ENCODE results near the gene DHDDS. TPM values are rescaled to one million over a fixed set of nuclear protein-coding genes. Genes with fewer than 3 reads are reported as not detected.

DHDDS gene
- total RNA-seq, 1 donor from 2014 or later = 78.3 TPM

DNA sequence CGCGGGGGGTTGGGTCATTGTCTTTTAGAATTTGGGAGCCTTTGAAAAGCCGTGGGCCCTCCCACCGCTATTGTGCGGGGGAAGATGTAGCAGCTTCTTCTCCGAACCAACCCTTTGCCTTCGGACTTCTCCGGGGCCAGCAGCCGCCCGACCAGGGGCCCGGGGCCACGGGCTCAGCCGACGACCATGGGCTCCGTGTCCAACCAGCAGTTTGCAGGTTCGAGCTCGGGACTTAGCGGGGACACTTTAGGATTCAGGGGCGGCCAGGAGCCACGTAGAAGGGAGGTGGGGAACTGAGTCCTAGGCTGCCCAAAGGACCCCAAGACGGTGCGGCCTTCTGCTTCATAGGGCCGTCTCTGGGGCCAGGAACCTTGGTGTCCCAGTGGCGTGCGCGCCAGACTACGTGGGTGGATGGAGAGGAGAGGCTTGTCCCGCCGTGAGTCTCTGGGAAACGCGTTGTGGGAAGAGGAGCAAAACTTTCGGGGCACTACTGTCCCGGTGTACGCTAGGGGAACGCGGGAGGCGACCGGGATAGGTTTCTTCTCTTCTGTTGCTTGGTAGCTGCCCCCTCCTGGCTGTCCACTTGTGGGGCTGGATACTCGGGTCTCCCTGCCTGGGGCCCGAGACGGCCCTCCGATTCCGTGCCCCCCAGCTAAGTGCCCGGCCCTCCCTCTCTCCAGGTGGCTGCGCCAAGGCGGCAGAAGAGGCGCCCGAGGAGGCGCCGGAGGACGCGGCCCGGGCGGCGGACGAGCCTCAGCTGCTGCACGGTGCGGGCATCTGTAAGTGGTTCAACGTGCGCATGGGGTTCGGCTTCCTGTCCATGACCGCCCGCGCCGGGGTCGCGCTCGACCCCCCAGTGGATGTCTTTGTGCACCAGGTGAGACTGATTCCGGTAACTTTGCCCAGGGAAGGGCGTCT is 21.2 kb upstream of the DHDDS start, which contains the start of gene LIN28A:
Gene LIN28A, plus strand, starts transcription at position 112 of the 918 bp plus-strand sequence. Its CDS starts 75 bp downstream, at position 187.
- peaks cover 11% of the 10 kb centered on the region for H3K4me1 Mint-ChIP-seq (ENCODE audit: low read depth)
- no peaks in the 10 kb centered on the region for H3K36me3 Mint-ChIP-seq (ENCODE audit: low read depth)
- H3K4me3 Mint-ChIP-seq (ENCODE audit: unreplicated experiment) = no peak within 1 kb of the TSS
- no peak for DNase-seq (ENCODE audit: low spot score)
- peaks cover 58% of the 10 kb centered on the region for H3K27me3 Mint-ChIP-seq (ENCODE audit: low read depth)
- TF ChIP-seq, protein P1, sequence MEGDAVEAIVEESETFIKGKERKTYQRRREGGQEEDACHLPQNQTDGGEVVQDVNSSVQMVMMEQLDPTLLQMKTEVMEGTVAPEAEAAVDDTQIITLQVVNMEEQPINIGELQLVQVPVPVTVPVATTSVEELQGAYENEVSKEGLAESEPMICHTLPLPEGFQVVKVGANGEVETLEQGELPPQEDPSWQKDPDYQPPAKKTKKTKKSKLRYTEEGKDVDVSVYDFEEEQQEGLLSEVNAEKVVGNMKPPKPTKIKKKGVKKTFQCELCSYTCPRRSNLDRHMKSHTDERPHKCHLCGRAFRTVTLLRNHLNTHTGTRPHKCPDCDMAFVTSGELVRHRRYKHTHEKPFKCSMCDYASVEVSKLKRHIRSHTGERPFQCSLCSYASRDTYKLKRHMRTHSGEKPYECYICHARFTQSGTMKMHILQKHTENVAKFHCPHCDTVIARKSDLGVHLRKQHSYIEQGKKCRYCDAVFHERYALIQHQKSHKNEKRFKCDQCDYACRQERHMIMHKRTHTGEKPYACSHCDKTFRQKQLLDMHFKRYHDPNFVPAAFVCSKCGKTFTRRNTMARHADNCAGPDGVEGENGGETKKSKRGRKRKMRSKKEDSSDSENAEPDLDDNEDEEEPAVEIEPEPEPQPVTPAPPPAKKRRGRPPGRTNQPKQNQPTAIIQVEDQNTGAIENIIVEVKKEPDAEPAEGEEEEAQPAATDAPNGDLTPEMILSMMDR (IDR thresholded peaks at IDR 0.05) = no peak
- H3K27ac Mint-ChIP-seq (ENCODE audit: unreplicated experiment) = no peak within 1 kb of the TSS
- H3K9me3 Mint-ChIP-seq (ENCODE audit: low read depth) = no peaks in the 10 kb centered on the region

DNA sequence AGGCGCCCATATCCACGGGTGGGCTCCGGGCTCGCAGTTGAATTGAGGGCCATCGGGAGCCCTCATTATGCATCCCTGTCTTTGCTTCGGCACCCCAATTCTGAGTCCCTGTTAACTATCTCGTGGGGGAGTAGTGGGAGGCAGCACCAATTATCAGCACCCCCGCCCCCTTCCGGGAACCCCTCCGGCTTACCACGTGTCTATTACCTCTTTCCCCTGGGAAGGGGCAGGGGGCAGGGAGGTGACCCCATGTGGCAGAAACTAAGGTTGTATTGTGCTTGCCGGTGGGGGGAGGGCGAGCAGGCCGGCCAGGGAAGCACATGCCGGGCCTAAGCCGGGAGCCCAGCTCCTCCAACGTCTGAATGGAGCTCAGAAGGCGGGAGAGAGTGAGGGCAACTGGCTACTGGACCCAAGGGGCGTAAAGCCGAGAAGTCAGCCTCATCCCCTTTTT is 20.5 kb upstream of the DHDDS start:
- no peak overlapping the region for H3K27ac Mint-ChIP-seq (ENCODE audit: unreplicated experiment)
- H3K36me3 Mint-ChIP-seq (ENCODE audit: low read depth) = no peaks in the 10 kb centered on the region
- no peak for DNase-seq (ENCODE audit: low spot score)
- H3K27me3 Mint-ChIP-seq (ENCODE audit: low read depth) = peaks cover 62% of the 10 kb centered on the region
- H3K9me3 Mint-ChIP-seq (ENCODE audit: low read depth) = no peaks in the 10 kb centered on the region
- H3K4me1 Mint-ChIP-seq (ENCODE audit: low read depth) = peaks cover 11% of the 10 kb centered on the region
- no peak overlapping the region for H3K4me3 Mint-ChIP-seq (ENCODE audit: unreplicated experiment)
- TF ChIP-seq, protein P1 (IDR thresholded peaks at IDR 0.05) = no peak

DNA sequence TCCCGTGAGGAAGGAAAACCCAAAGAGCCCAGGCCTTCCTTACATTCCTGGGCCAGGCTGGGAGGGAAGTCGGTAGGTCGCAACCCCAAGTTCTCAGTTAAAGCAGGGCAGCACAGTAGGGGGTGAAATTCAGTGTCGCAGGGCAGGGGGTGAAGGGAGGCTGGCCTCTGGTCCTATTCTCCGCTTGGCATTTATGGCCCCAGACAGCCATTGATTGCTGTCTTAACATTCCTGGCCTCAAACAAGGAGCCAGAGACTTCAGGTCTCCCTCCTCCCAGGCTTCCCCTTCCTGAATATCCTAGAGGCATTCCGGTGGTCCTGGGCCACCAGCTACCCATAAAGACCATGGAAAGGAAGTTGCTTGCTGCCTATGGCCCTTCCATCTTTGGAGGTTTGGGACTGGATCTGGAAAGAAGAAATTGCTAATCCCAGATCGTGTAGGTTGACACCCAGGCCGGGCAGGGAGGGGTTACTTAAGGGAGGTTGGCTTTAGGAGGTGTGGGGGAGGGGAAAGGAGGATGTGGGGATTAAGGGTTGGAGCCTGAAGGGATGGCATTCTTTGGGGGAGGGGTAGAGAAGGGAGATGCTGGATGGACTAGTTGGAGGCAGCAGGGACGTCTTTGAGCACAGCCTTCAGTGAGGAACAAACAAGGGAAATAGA is 19.8 kb upstream of the DHDDS start:
- Mint-ChIP-seq H3K9me3 (ENCODE audit: low read depth) (no peaks in the 10 kb centered on the region), H3K27me3 (ENCODE audit: low read depth) (peaks cover 62% of the 10 kb centered on the region), H3K27ac (ENCODE audit: unreplicated experiment) (no peak overlapping the region), H3K36me3 (ENCODE audit: low read depth) (no peaks in the 10 kb centered on the region), H3K4me1 (ENCODE audit: low read depth) (peaks cover 11% of the 10 kb centered on the region), H3K4me3 (ENCODE audit: unreplicated experiment) (no peak overlapping the region)
- TF ChIP-seq, protein P1 (IDR thresholded peaks at IDR 0.05) = no peak
- DNase-seq (ENCODE audit: low spot score) = no peak

DNA sequence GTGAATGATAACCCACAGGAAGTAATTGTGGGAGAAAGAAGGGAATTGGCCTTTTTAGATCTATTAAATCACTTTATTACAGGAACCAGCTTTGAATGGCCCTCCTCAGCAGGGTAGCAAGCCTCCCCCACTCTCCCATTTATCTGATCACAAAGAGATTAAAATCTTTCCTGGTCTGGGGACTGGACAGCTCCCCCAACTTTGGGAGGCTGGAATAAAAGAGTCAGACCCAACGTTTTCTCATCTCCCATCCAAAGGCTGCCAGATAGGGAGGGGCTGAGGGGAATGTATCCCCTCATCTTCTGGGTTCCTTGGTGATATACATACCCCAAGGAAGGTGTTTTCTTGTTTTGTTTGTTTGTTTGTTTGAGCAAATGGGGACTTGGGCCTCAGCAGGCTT is 19.1 kb upstream of the DHDDS start:
- Mint-ChIP-seq H3K27me3 (ENCODE audit: low read depth) (peaks cover 62% of the 10 kb centered on the region), H3K9me3 (ENCODE audit: low read depth) (no peaks in the 10 kb centered on the region), H3K27ac (ENCODE audit: unreplicated experiment) (no peak overlapping the region), H3K4me3 (ENCODE audit: unreplicated experiment) (no peak overlapping the region), H3K4me1 (ENCODE audit: low read depth) (peaks cover 11% of the 10 kb centered on the region), H3K36me3 (ENCODE audit: low read depth) (no peaks in the 10 kb centered on the region)
- DNase-seq (ENCODE audit: low spot score) = no peak
- TF ChIP-seq, protein P1 (IDR thresholded peaks at IDR 0.05) = no peak

DNA sequence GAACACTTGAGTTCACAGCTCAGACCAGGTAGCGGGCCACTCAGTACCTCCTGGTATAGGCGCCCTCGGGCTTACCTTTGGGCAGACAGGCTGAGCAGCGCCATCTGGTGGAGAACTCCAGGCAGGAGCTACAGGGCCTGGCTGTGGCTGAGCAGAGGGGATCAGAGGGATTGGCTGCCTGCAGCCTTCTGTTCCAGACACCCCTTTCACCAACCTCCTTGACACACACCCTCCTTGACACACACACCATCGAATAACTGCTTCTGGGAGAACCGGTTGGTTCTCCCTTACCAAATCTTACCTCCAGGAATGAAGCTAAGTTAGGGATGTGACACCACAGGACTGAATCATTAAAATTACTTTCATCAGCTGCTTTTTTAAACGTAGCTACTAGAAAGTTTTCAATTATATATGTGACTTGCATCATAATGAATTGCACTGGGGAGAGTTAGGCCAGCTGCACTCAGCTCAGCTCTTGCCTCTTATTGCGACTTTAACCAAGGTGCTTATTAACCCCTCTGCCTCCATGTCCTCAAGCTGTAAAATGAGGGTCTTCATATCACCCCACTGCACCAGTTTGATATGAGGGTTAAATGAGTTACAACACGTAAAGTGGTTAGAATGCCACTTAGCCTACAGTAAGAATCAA is 14.9 kb upstream of the DHDDS start:
- DNase-seq (ENCODE audit: low spot score) = no peak
- no peak overlapping the region for H3K27ac Mint-ChIP-seq (ENCODE audit: unreplicated experiment)
- peaks cover 3% of the 10 kb centered on the region for H3K4me1 Mint-ChIP-seq (ENCODE audit: low read depth)
- no peaks in the 10 kb centered on the region for H3K9me3 Mint-ChIP-seq (ENCODE audit: low read depth)
- H3K36me3 Mint-ChIP-seq (ENCODE audit: low read depth) = no peaks in the 10 kb centered on the region
- TF ChIP-seq, protein P1 (IDR thresholded peaks at IDR 0.05) = peak; percentile 92
- peaks cover 46% of the 10 kb centered on the region for H3K27me3 Mint-ChIP-seq (ENCODE audit: low read depth)
- H3K4me3 Mint-ChIP-seq (ENCODE audit: unreplicated experiment) = no peak overlapping the region
